CD14-positive monocyte (primary cell): ENCODE results near the gene SLC25A5. TPM values are rescaled to one million over a fixed set of nuclear protein-coding genes. Genes with fewer than 3 reads are reported as not detected.

Source experiments
- DNase-seq, 3 donors: peaks; one replicate each; pipeline ENCODE4 v3.0.0-alpha.2; 2011 to 2022
- H2AFZ ChIP-seq: 2 replicates; pipeline ENCODE4 v1.6.0; 2012; ENCODE audit warnings: mild to moderate bottlenecking, low read depth, low read length, inconsistent platforms; ENCODE audit not compliant: insufficient read depth, poor library complexity, severe bottlenecking
- H3K27ac ChIP-seq, 2 donors: 1 replicate in 1 of 2; 2 replicates in 1 of 2; pipeline ENCODE4 v1.5.1; 2012 to 2013; ENCODE audit warnings: low read length in 2 of 2, control low read depth in 1 of 2, inconsistent platforms in 1 of 2, low read depth in 1 of 2, mild to moderate bottlenecking in 1 of 2
- H3K27me3 ChIP-seq, 2 donors: one replicate each; pipeline versions ENCODE4 v1.6.0 to v1.6.1; 2011 to 2013; ENCODE audit warnings: low read length in 2 of 2; ENCODE audit not compliant: control insufficient read depth in 2 of 2, insufficient read depth in 2 of 2
- H3K36me3 ChIP-seq, 2 donors: replicated peaks in 1 of 2; 1 replicate in 1 of 2; 2 replicates in 1 of 2; pipeline versions ENCODE4 v1.5.1 to v1.6.1; 2012 to 2013; ENCODE audit warnings: low read length in 2 of 2, control low read depth in 1 of 2, inconsistent platforms in 1 of 2, mild to moderate bottlenecking in 1 of 2; ENCODE audit not compliant: insufficient read depth in 2 of 2, control insufficient read depth in 1 of 2
- H3K4me1 ChIP-seq, 2 donors: 1 replicate in 1 of 2; 2 replicates in 1 of 2; pipeline versions ENCODE4 v1.5.1 to v1.6.1; 2012 to 2013; ENCODE audit warnings: low read length in 2 of 2, control low read depth in 1 of 2, inconsistent platforms in 1 of 2, mild to moderate bottlenecking in 1 of 2, moderate library complexity in 1 of 2; ENCODE audit not compliant: insufficient read depth in 2 of 2, control insufficient read depth in 1 of 2
- H3K4me2 ChIP-seq: replicated peaks from 2 replicates; pipeline ENCODE3; 2012; ENCODE audit warnings: low read length, moderate library complexity, mild to moderate bottlenecking; ENCODE audit not compliant: poor library complexity, severe bottlenecking; ENCODE audit errors: extremely low read depth
- H3K4me3 ChIP-seq, 3 experiments: fragments of 200-600 bp in 1 of 3; sonication (generic) in 1 of 3; replicated peaks in 1 of 3; 1 replicate in 2 of 3; 2 replicates in 1 of 3; pipeline ENCODE4 v1.5.1; 2011 to 2013; ENCODE audit warnings: low read length in 3 of 3, mild to moderate bottlenecking in 3 of 3, control low read depth in 2 of 3, low read depth in 2 of 3, inconsistent platforms in 1 of 3, moderate library complexity in 1 of 3
- H3K79me2 ChIP-seq: 2 replicates; pipeline ENCODE4 v1.6.0; 2012; ENCODE audit warnings: mild to moderate bottlenecking, control low read depth, inconsistent platforms, low read length, moderate library complexity; ENCODE audit not compliant: insufficient read depth
- H3K9ac ChIP-seq: 2 replicates; pipeline ENCODE4 v1.6.0; 2017; ENCODE audit warnings: low read length, mild to moderate bottlenecking; ENCODE audit not compliant: insufficient read depth, poor library complexity, severe bottlenecking
- H3K9me3 ChIP-seq, 2 donors: replicated peaks in 1 of 2; 1 replicate in 1 of 2; 2 replicates in 1 of 2; pipeline versions ENCODE4 v1.5.1 to v1.6.1; 2012 to 2013; ENCODE audit warnings: low read length in 2 of 2, control low read depth in 1 of 2; ENCODE audit not compliant: control insufficient read depth in 1 of 2, insufficient read depth in 1 of 2
- H4K20me1 ChIP-seq: 2 replicates; pipeline ENCODE4 v1.6.0; 2012; ENCODE audit warnings: mild to moderate bottlenecking, low read length, control low read depth, moderate library complexity; ENCODE audit not compliant: insufficient read depth
- H3K27ac Mint-ChIP-seq, 7 donors: one replicate each; pipeline ENCODE4 v1.8.0; 2020; ENCODE audit warnings: mild to moderate bottlenecking in 7 of 7, mixed read lengths in 7 of 7, moderate library complexity in 6 of 7, inconsistent platforms in 2 of 7
- H3K27me3 Mint-ChIP-seq, 3 donors: one replicate each; pipeline ENCODE4 v1.8.0; 2021 to 2022; ENCODE audit warnings: low read depth in 3 of 3, mild to moderate bottlenecking in 3 of 3, mixed read lengths in 3 of 3, moderate library complexity in 3 of 3, inconsistent platforms in 1 of 3
- H3K36me3 Mint-ChIP-seq, 2 donors: one replicate each; pipeline ENCODE4 v1.8.0; 2020; ENCODE audit warnings: mixed read lengths in 2 of 2, inconsistent platforms in 1 of 2, mild to moderate bottlenecking in 1 of 2
- H3K4me1 Mint-ChIP-seq: one replicate; pipeline ENCODE4 v1.8.0; 2020; ENCODE audit warnings: mild to moderate bottlenecking, mixed read lengths
- H3K4me3 Mint-ChIP-seq, 2 donors: one replicate each; pipeline ENCODE4 v1.8.0; 2020; ENCODE audit warnings: mild to moderate bottlenecking in 2 of 2, mixed read lengths in 2 of 2, moderate library complexity in 1 of 2
- H3K9me3 Mint-ChIP-seq, 7 donors: one replicate each; pipeline ENCODE4 v1.8.0; 2020 to 2022; ENCODE audit warnings: mixed read lengths in 7 of 7, mild to moderate bottlenecking in 6 of 7, moderate library complexity in 6 of 7, inconsistent platforms in 2 of 7
- CTCF ChIP-seq: fragments of 200-600 bp; IDR thresholded peaks from one replicate; pipeline ENCODE4 v1.8.0; 2022; ENCODE audit warnings: antibody characterized with exemption, mild to moderate bottlenecking
- WGBS: methylation state at CpG from one replicate; pipeline ENCODE4 v1.1.5; 2013; ENCODE audit warnings: missing lambda C conversion rate; ENCODE audit not compliant: insufficient coverage; 5-methylcytosine and 5-hydroxymethylcytosine counted together
- intact Hi-C, 2 donors: fragments of 100-400 bp; cut with micrococcal nuclease; formaldehyde crosslinking; loops; one replicate each; pipeline versions ENCODE4 v1.15.0 to v1.15.1; 2023
- polyA minus RNA-seq: library from RNA; depleted of rRNA, polyadenylated mRNA; stranded (reverse); fragments of >200 nt; gene quantifications from 2 replicates; pipeline ENCODE4 v1.2.3, GENCODE V29; 2012
- polyA plus RNA-seq, 3 donors: library from polyadenylated mRNA; depleted of rRNA in 1 of 3; unstranded in 2 of 3; stranded (reverse) in 1 of 3; fragments of 300-500 nt in 2 of 3; fragments of >200 nt in 1 of 3; fragmentation: Illumina TruSeq in 2 of 3; gene quantifications; 1 replicate in 2 of 3; 2 replicates in 1 of 3; pipeline ENCODE4 v1.2.3, GENCODE V29; 2012 to 2021
- total RNA-seq, 12 experiments: library from RNA in 1 of 12; stranded (reverse) in 1 of 12; fragments of 120-200 nt in 1 of 12; gene quantifications; one replicate each; pipeline ENCODE4 v1.2.4 and lab custom pipeline; 2013 to 2026; ENCODE audit warnings: mixed read lengths in 6 of 12, inconsistent platforms in 1 of 12

SLC25A5 gene
- total RNA-seq (2013) = 136 TPM
- polyA plus RNA-seq = 100 to 1,000 TPM; 436 to 491 (median 468) TPM
- polyA minus RNA-seq = 60.4 and 106 TPM in 2 replicates
- 45.2 to 212 (median 149) reads per million in 11 experiments for total RNA-seq (lab: John Stamatoyannopoulos, UW)

- DNase-seq = peak; percentile 78 to 81 (median 80)
- Mint-ChIP-seq H3K9me3 (peaks cover 0 to 8% (median 2%) of the 10 kb centered on the region in 7 donors), H3K27me3 (peaks cover 0 to 5% (median 0%) of the 10 kb centered on the region in 3 donors), H3K27ac (peak within 1 kb of the TSS; percentile 90 to 95 (median 94)), H3K4me1 (peaks cover 12% of the 10 kb centered on the region), H3K36me3 (peaks cover 8 to 24% of the 10 kb centered on the region in 2 donors), H3K4me3 (peak within 1 kb of the TSS; percentile 83 to 84)
- 0% methylated on average over 25 of the region's 46 CpGs for WGBS
- Histone ChIP-seq H3K4me2 (peak within 1 kb of the TSS; percentile 80), H3K27me3 (no peaks in the 10 kb centered on the region), H3K9me3 (no peaks in the 10 kb centered on the region), H3K79me2 (peaks cover 10% of the 10 kb centered on the region), H3K4me1 (peaks cover 12 to 14% of the 10 kb centered on the region in 2 donors), H3K4me3 (peak within 1 kb of the TSS; percentile 68 to 93 (median 91)), H4K20me1 (peaks cover 16% of the 10 kb centered on the region), H3K9ac (peak within 1 kb of the TSS; percentile 86), H3K27ac (peak within 1 kb of the TSS; percentile 90 to 99), H3K36me3 (peaks cover 13 to 21% of the 10 kb centered on the region in 2 donors), H2AFZ (peak within 1 kb of the TSS; percentile 2)
- intact Hi-C loops = loop anchor here in 1 of 2 donors (10.0 kb wide), 1 partner anchor 477 kb away; the partner anchor contains the start of gene NKAP
- no peak for TF ChIP-seq CTCF
Observed at GRCh38 chrX:119467842-119468550, at the start of gene SLC25A5. Gene SLC25A5 (plus strand): TSS chrX:119468444. CDS start chrX:119468516, 72 bp downstream.

- Mint-ChIP-seq H3K36me3 (peaks cover 4 to 22% of the 10 kb centered on the region in 2 donors), H3K4me1 (no peaks in the 10 kb centered on the region), H3K4me3 (no peak overlapping the region), H3K27ac (no peak overlapping the region), H3K27me3 (peaks cover 0 to 4% (median 0%) of the 10 kb centered on the region in 3 donors), H3K9me3 (peaks cover 0 to 2% (median 0%) of the 10 kb centered on the region in 7 donors)
- Histone ChIP-seq H3K79me2 (no peaks in the 10 kb centered on the region), H3K4me1 (no peaks in the 10 kb centered on the region), H3K27me3 (no peaks in the 10 kb centered on the region), H4K20me1 (no peaks in the 10 kb centered on the region), H3K36me3 (peaks cover 14 to 32% of the 10 kb centered on the region in 2 donors), H3K27ac (no peak overlapping the region), H3K4me3 (no peak overlapping the region), H2AFZ (no peak overlapping the region), H3K9ac (no peak overlapping the region), H3K4me2 (no peak overlapping the region), H3K9me3 (no peaks in the 10 kb centered on the region)
- WGBS = 80% methylated on average over 1 of the region's 4 CpGs
- intact Hi-C loops = no loop called here
- DNase-seq = no peak
- TF ChIP-seq CTCF = no peak
Observed at GRCh38 chrX:119419146-119419545, 49.1 kb upstream of the SLC25A5 start.
